H9 (cell line): ENCODE data around the gene LDLRAD4. TPM values are rescaled to one million over a fixed set of nuclear protein-coding genes. Genes with fewer than 3 reads are reported as not detected.

ENCODE experiments used
- DNase-seq: peaks from one replicate; pipeline ENCODE4 v3.0.0-alpha.2; 2017
- H2AFZ ChIP-seq: one replicate; pipeline ENCODE4 v1.6.1; 2013; ENCODE audit warnings: mild to moderate bottlenecking, low read length, control low read depth, moderate library complexity
- H2AK5ac ChIP-seq: 2 replicates; pipeline ENCODE4 v1.6.1; 2013; ENCODE audit warnings: low read length, control low read depth, mixed read lengths; ENCODE audit not compliant: insufficient read length
- H2BK120ac ChIP-seq: one replicate; pipeline ENCODE4 v1.6.1; 2013; ENCODE audit warnings: low read depth, mild to moderate bottlenecking, low read length, control low read depth, inconsistent platforms; ENCODE audit not compliant: poor library complexity, severe bottlenecking
- H2BK12ac ChIP-seq: 2 replicates; pipeline ENCODE4 v1.6.1; 2013; ENCODE audit warnings: low read length, control low read depth, mixed read lengths, low read depth; ENCODE audit not compliant: insufficient read length
- H2BK15ac ChIP-seq: 2 replicates; pipeline ENCODE4 v1.6.1; 2013; ENCODE audit warnings: low read depth, low read length, control low read depth
- H2BK20ac ChIP-seq: one replicate; pipeline ENCODE4 v1.6.1; 2013; ENCODE audit warnings: low read depth, mild to moderate bottlenecking, low read length, control low read depth, inconsistent platforms; ENCODE audit not compliant: poor library complexity, severe bottlenecking
- H2BK5ac ChIP-seq: 2 replicates; pipeline ENCODE4 v1.6.1; 2013; ENCODE audit warnings: low read length, control low read depth, mixed read lengths; ENCODE audit not compliant: insufficient read length
- H3K14ac ChIP-seq: 2 replicates; pipeline ENCODE4 v1.6.1; 2013; ENCODE audit warnings: low read length, control low read depth; ENCODE audit not compliant: insufficient read depth
- H3K18ac ChIP-seq: 2 replicates; pipeline ENCODE4 v1.6.1; 2013; ENCODE audit warnings: low read depth, mild to moderate bottlenecking, mixed read lengths, low read length, control low read depth; ENCODE audit not compliant: insufficient read length
- H3K23ac ChIP-seq: 2 replicates; pipeline ENCODE4 v1.6.1; 2013; ENCODE audit warnings: low read length, control low read depth, mixed read lengths, low read depth; ENCODE audit not compliant: insufficient read length
- H3K23me2 ChIP-seq: 2 replicates; pipeline ENCODE4 v1.6.1; 2013; ENCODE audit warnings: low read depth, mild to moderate bottlenecking, mixed read lengths, low read length, control low read depth; ENCODE audit not compliant: insufficient read length, poor library complexity, severe bottlenecking
- H3K27ac ChIP-seq: 2 replicates; pipeline ENCODE4 v1.5.1; 2013; ENCODE audit warnings: low read length, control low read depth, mixed read lengths, low read depth; ENCODE audit not compliant: insufficient read length
- H3K27me3 ChIP-seq: 2 replicates; pipeline ENCODE4 v1.6.1; 2013; ENCODE audit warnings: low read length, control low read depth, inconsistent platforms; ENCODE audit not compliant: insufficient read depth
- H3K4ac ChIP-seq: 2 replicates; pipeline ENCODE4 v1.6.1; 2013; ENCODE audit warnings: low read depth, mild to moderate bottlenecking, control low read depth, inconsistent platforms, low read length, moderate library complexity
- H3K4me1 ChIP-seq: 2 replicates; pipeline ENCODE4 v1.6.1; 2013; ENCODE audit warnings: low read length, control low read depth, inconsistent platforms; ENCODE audit not compliant: insufficient read depth
- H3K4me2 ChIP-seq: 2 replicates; pipeline ENCODE4 v1.6.1; 2013; ENCODE audit warnings: low read length, control low read depth, mixed read lengths; ENCODE audit not compliant: insufficient read length, insufficient read depth
- H3K56ac ChIP-seq: 2 replicates; pipeline ENCODE4 v1.6.1; 2013; ENCODE audit warnings: low read depth, mild to moderate bottlenecking, mixed read lengths, low read length, control low read depth; ENCODE audit not compliant: insufficient read length
- H3K79me1 ChIP-seq: 2 replicates; pipeline ENCODE4 v1.6.1; 2013; ENCODE audit warnings: low read depth, mild to moderate bottlenecking, moderate library complexity, low read length, control low read depth, inconsistent platforms; ENCODE audit not compliant: insufficient read depth, poor library complexity, severe bottlenecking
- H3K79me2 ChIP-seq: 2 replicates; pipeline ENCODE4 v1.6.1; 2013; ENCODE audit warnings: low read length, control low read depth, inconsistent platforms; ENCODE audit not compliant: insufficient read depth
- H3K9ac ChIP-seq: 2 replicates; pipeline ENCODE4 v1.6.1; 2013; ENCODE audit warnings: low read length, control low read depth, mixed read lengths; ENCODE audit not compliant: insufficient read length; ENCODE audit errors: extremely low read depth
- H3K9me3 ChIP-seq: one replicate; pipeline ENCODE4 v1.6.1; 2013; ENCODE audit warnings: low read depth, low read length, inconsistent platforms; ENCODE audit not compliant: control insufficient read depth
- H3T11ph ChIP-seq: one replicate; pipeline ENCODE4 v1.6.1; 2013; ENCODE audit warnings: mild to moderate bottlenecking, low read length, control low read depth, inconsistent platforms
- H4K20me1 ChIP-seq: one replicate; pipeline ENCODE4 v1.6.1; 2013; ENCODE audit not compliant: control insufficient read depth, insufficient read length, insufficient read depth
- H4K5ac ChIP-seq: 2 replicates; pipeline ENCODE4 v1.6.1; 2013; ENCODE audit warnings: low read depth, mild to moderate bottlenecking, mixed read lengths, low read length, control low read depth; ENCODE audit not compliant: insufficient read length
- H4K8ac ChIP-seq: replicated peaks from 2 replicates; pipeline ENCODE4 v1.6.1; 2013; ENCODE audit warnings: low read length, control low read depth, mixed read lengths, low read depth; ENCODE audit not compliant: insufficient read length
- H4K91ac ChIP-seq: 2 replicates; pipeline ENCODE4 v1.6.1; 2013; ENCODE audit warnings: low read depth, mild to moderate bottlenecking, moderate library complexity, mixed read lengths, low read length, control low read depth; ENCODE audit not compliant: insufficient read length
- H3K27ac Mint-ChIP-seq, 3 experiments: 2 replicates in 2 of 3; 3 replicates in 1 of 3; pipeline ENCODE4 v1.8.0; 2020 to 2021; ENCODE audit warnings: mixed read lengths in 3 of 3, mild to moderate bottlenecking in 1 of 3, moderate library complexity in 1 of 3
- H3K27me3 Mint-ChIP-seq: 2 replicates; pipeline ENCODE4 v1.8.0; 2021; ENCODE audit warnings: low read depth, mild to moderate bottlenecking, moderate library complexity, mixed read lengths
- H3K36me3 Mint-ChIP-seq, 3 experiments: 2 replicates in 2 of 3; 3 replicates in 1 of 3; pipeline ENCODE4 v1.8.0; 2020 to 2021; ENCODE audit warnings: low read depth in 3 of 3, mixed read lengths in 3 of 3; ENCODE audit not compliant: insufficient read depth in 1 of 3
- H3K4me1 Mint-ChIP-seq, 2 experiments: 2 replicates each; pipeline ENCODE4 v1.8.0; 2020; ENCODE audit warnings: mixed read lengths in 2 of 2
- H3K4me3 Mint-ChIP-seq, 2 experiments: 2 replicates in 1 of 2; 3 replicates in 1 of 2; pipeline ENCODE4 v1.8.0; 2020 to 2021; ENCODE audit warnings: mild to moderate bottlenecking in 2 of 2, mixed read lengths in 2 of 2, moderate library complexity in 1 of 2
- H3K9me3 Mint-ChIP-seq, 2 experiments: 2 replicates in 1 of 2; 3 replicates in 1 of 2; pipeline ENCODE4 v1.8.0; 2020; ENCODE audit warnings: mild to moderate bottlenecking in 2 of 2, mixed read lengths in 2 of 2, moderate library complexity in 1 of 2
- WGBS: extraction: QIAGEN DNeasy Blood & Tissue Kit; methylation state at CpG from one replicate; pipeline ENCODE4 v1.1.7; 2013; ENCODE audit warnings: missing lambda C conversion rate, low lambda C conversion rate, mixed read lengths; ENCODE audit not compliant: insufficient read length; ENCODE audit errors: extremely low coverage; 5-methylcytosine and 5-hydroxymethylcytosine counted together
- total RNA-seq: library from RNA; stranded (reverse); gene quantifications from 2 replicates; pipeline ENCODE4 v1.2.1, GENCODE V29; 2021
- TF ChIP-seq, protein P1 (sequence below): fragments of 200-600 bp; sonication (generic); conservative IDR thresholded peaks from 3 replicates; pipeline ENCODE4 v1.8.0; 2021; ENCODE audit warnings: antibody characterized with exemption, mild to moderate bottlenecking

Gene LDLRAD4
- total RNA-seq, 1 experiment from 2014 or later = 3.9 TPM

- H3K36me3 Mint-ChIP-seq = peaks cover 0 to 2% (median 0%) of the 10 kb centered on the region in 3 experiments; a peak in 2 of 7 replicates
- Histone ChIP-seq H4K91ac (no peak overlapping the region), H3K4me2 (no peak overlapping the region), H3K79me2 (no peaks in the 10 kb centered on the region), H4K8ac (no peak overlapping the region), H3K4ac (no peak overlapping the region), H2AFZ (no peak overlapping the region), H3K56ac (no peak overlapping the region), H3K23me2 (no peaks in the 10 kb centered on the region), H2BK15ac (no peak overlapping the region), H2BK20ac (no peak overlapping the region), H3K4me1 (no peaks in the 10 kb centered on the region), H3K14ac (no peak overlapping the region), H3K27me3 (no peaks in the 10 kb centered on the region), H4K20me1 (no peaks in the 10 kb centered on the region), H3K18ac (no peak overlapping the region), H3K9ac (no peak overlapping the region), H2BK5ac (no peak overlapping the region), H3K27ac (no peak overlapping the region), H2AK5ac (no peak overlapping the region), H3T11ph (no peak overlapping the region), H3K79me1 (no peaks in the 10 kb centered on the region), H4K5ac (no peak overlapping the region), H2BK12ac (no peak overlapping the region), H3K9me3 (no peaks in the 10 kb centered on the region), H3K23ac (no peak overlapping the region), H2BK120ac (no peak overlapping the region)
- no peaks in the 10 kb centered on the region for H3K9me3 Mint-ChIP-seq
- H3K4me1 Mint-ChIP-seq = peaks cover 0 to 3% of the 10 kb centered on the region in 2 experiments; a peak in 1 of 4 replicates
- DNase-seq = no peak
- TF ChIP-seq, protein P1, sequence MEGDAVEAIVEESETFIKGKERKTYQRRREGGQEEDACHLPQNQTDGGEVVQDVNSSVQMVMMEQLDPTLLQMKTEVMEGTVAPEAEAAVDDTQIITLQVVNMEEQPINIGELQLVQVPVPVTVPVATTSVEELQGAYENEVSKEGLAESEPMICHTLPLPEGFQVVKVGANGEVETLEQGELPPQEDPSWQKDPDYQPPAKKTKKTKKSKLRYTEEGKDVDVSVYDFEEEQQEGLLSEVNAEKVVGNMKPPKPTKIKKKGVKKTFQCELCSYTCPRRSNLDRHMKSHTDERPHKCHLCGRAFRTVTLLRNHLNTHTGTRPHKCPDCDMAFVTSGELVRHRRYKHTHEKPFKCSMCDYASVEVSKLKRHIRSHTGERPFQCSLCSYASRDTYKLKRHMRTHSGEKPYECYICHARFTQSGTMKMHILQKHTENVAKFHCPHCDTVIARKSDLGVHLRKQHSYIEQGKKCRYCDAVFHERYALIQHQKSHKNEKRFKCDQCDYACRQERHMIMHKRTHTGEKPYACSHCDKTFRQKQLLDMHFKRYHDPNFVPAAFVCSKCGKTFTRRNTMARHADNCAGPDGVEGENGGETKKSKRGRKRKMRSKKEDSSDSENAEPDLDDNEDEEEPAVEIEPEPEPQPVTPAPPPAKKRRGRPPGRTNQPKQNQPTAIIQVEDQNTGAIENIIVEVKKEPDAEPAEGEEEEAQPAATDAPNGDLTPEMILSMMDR = no peak
- WGBS = no CpG with 5 or more reads among the region's 10 CpGs
- H3K27ac Mint-ChIP-seq = peak overlapping the region in 2 of 3 experiments; percentile 62 to 93; a peak in 3 of 7 replicates
- no peaks in the 10 kb centered on the region; the same call in 1 of the 2 replicates for H3K27me3 Mint-ChIP-seq
- H3K4me3 Mint-ChIP-seq = no peak overlapping the region
These were observed 404.8 kb downstream of the LDLRAD4 start for GRCh38 chr18:13623348-13623747.
